Measurements from ENCODE around the gene SSR3. TPM values are rescaled to one million over a fixed set of nuclear protein-coding genes. Genes with fewer than 3 reads are reported as not detected.
"Not testable (repeated sequence)": the region's sequence is repeated elsewhere in the genome, so short reads cannot be mapped to it uniquely, and the experiment has no call there.

The SSR3 gene
- total and polyA plus RNA-seq, 12 donors = 47.1 to 479 (median 116) TPM

GRCh38 chr3:156598413-156598812 is 43.5 kb upstream of the SSR3 start:
- 84 to 92% (median 88%) methylated on average over 6 of the region's 6 CpGs for WGBS, 4 donors
- Histone ChIP-seq H3K4me1 (replicated peaks in 1 of 2) (no peaks in the 10 kb centered on the region), H3K4me3 (no peak overlapping the region), H3K9me3 (replicated peaks in 1 of 3) (no peaks in the 10 kb centered on the region), H3K27me3 (no peaks in the 10 kb centered on the region), H3K27ac (no peak overlapping the region), H3K36me3 (replicated peaks in 1 of 2) (no peaks in the 10 kb centered on the region)
- TF ChIP-seq POLR2A (IDR thresholded peaks at IDR 0.05) (no peak), CTCF (IDR thresholded peaks at IDR 0.05) (no peak)
- intact Hi-C loops (cut with DNase I) = no loop called here
- DNase-seq = no peak

- WGBS, 4 donors = 44 to 59% (median 55%) methylated on average over 7 of the region's 7 CpGs
- no peaks in the 10 kb centered on the region for H3K9me3 ChIP-seq (replicated peaks in 1 of 3)
- no peaks in the 10 kb centered on the region for H3K4me1 ChIP-seq (replicated peaks in 1 of 2)
- TF ChIP-seq CTCF (IDR thresholded peaks at IDR 0.05) (no peak), POLR2A (IDR thresholded peaks at IDR 0.05) (no peak)
- no peaks in the 10 kb centered on the region for H3K27me3 ChIP-seq
- H3K27ac ChIP-seq = no peak overlapping the region
- intact Hi-C loops (cut with DNase I) = no loop called here
- peak overlapping the region in 1 of 4 donors; percentile 23 for H3K4me3 ChIP-seq
- no peak for DNase-seq
- H3K36me3 ChIP-seq (replicated peaks in 1 of 2) = no peaks in the 10 kb centered on the region
These were observed 39.3 kb upstream of the SSR3 start for GRCh38 chr3:156594219-156594683.

- Histone ChIP-seq H3K4me1 (replicated peaks in 1 of 2) (no peaks in the 10 kb centered on the region), H3K4me3 (no peak overlapping the region), H3K27me3 (no peaks in the 10 kb centered on the region), H3K27ac (no peak overlapping the region), H3K9me3 (replicated peaks in 1 of 3) (no peaks in the 10 kb centered on the region), H3K36me3 (replicated peaks in 1 of 2) (no peaks in the 10 kb centered on the region)
- TF ChIP-seq POLR2A (IDR thresholded peaks at IDR 0.05) (no peak), CTCF (IDR thresholded peaks at IDR 0.05) (no peak)
- DNase-seq = no peak
- intact Hi-C loops (cut with DNase I) = no loop called here
These were observed 38.9 kb upstream of the SSR3 start for GRCh38 chr3:156593814-156594213.

- H3K4me1 ChIP-seq (replicated peaks in 1 of 2); H3K27ac ChIP-seq; H3K27me3 ChIP-seq; intact Hi-C loops (cut with DNase I); H3K9me3 ChIP-seq (replicated peaks in 1 of 3); H3K4me3 ChIP-seq; DNase-seq; H3K36me3 ChIP-seq (replicated peaks in 1 of 2): not testable (repeated sequence)
- WGBS, 4 donors = 91 to 94% (median 92%) methylated on average over 5 of the region's 5 CpGs
These were observed 34.9 kb upstream of the SSR3 start for GRCh38 chr3:156589806-156590205.

GRCh38 chr3:156587760-156588069 is 32.8 kb upstream of the SSR3 start:
- 60 to 83% (median 68%) methylated on average over 1 of the region's 1 CpG for WGBS, 4 donors
- Histone ChIP-seq H3K27me3 (no peaks in the 10 kb centered on the region), H3K36me3 (replicated peaks in 1 of 2) (no peaks in the 10 kb centered on the region), H3K9me3 (replicated peaks in 1 of 3) (no peaks in the 10 kb centered on the region), H3K4me1 (replicated peaks in 1 of 2) (peaks cover 0 to 6% of the 10 kb centered on the region in 2 donors), H3K27ac (no peak overlapping the region), H3K4me3 (no peak overlapping the region)
- intact Hi-C loops (cut with DNase I) = no loop called here
- no peak for TF ChIP-seq CTCF (IDR thresholded peaks at IDR 0.05)
- no peak for TF ChIP-seq POLR2A (IDR thresholded peaks at IDR 0.05)
- DNase-seq = no peak
